T-helper 1 cell treated with Interleukin-12 subunit alpha and Interleukin-12 subunit beta and Interleukin-4 antibody, amounts not matched to agents 30 μg/mL and 1 μg/mL, for 36 hours (primary cell): Measurements from ENCODE around the gene P2RX4.

Source experiments
- H3K27ac Mint-ChIP-seq: one replicate; pipeline ENCODE4 v1.8.0; 2021; ENCODE audit warnings: mild to moderate bottlenecking, mixed read lengths
- H3K27me3 Mint-ChIP-seq: one replicate; pipeline ENCODE4 v1.8.0; 2021; ENCODE audit warnings: low read depth, mixed read lengths
- H3K36me3 Mint-ChIP-seq: one replicate; pipeline ENCODE4 v1.8.0; 2021; ENCODE audit warnings: low read depth, mixed read lengths
- H3K4me1 Mint-ChIP-seq: one replicate; pipeline ENCODE4 v1.8.0; 2021; ENCODE audit warnings: low read depth, mixed read lengths
- H3K4me3 Mint-ChIP-seq: one replicate; pipeline ENCODE4 v1.8.0; 2021; ENCODE audit warnings: mild to moderate bottlenecking, moderate library complexity, mixed read lengths
- H3K9me3 Mint-ChIP-seq: one replicate; pipeline ENCODE4 v1.8.0; 2021; ENCODE audit warnings: mixed read lengths

The P2RX4 gene

DNA sequence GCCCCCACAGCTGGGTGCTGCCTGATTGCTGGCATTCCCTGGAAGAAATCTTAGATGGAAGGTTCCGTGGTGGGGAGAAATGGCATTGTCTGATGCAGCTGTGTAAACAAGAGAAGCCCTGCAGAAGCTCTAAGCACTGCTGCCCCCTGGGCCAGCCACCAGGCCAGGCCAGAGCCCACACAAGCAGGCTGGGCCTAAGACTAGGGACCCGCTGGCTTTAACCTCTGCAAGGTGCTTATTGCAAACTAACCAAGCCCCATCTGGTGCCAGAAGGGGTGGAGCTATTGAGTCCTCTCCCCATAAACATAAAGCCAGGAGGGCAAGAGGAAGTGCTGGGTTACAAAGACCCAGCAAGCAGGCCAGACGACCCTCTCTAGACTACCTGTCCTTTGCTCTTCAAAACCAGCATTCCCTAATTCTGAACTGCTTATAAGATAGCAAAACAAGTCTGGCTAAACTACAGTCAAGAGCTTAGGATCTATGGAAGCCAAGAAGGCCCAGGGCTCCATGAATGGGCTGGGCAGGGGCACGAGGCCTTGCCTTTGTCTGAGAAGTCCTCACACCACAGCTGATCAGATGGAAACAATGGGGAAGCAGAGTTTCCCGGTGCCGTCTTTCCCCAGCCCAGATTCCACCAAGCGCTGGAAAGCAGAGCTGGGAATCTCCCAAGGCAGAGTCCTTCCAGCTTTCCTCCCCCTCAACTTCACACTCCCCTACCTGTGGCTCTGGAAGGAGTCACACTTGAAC is 28.8 kb downstream of the P2RX4 start:
- H3K9me3 Mint-ChIP-seq = no peaks in the 10 kb centered on the region
- H3K4me1 Mint-ChIP-seq = peaks cover 32% of the 10 kb centered on the region
- H3K27me3 Mint-ChIP-seq = no peaks in the 10 kb centered on the region
- H3K36me3 Mint-ChIP-seq = peaks cover 28% of the 10 kb centered on the region
- H3K4me3 Mint-ChIP-seq = no peak overlapping the region
- peak overlapping the region; percentile 66 for H3K27ac Mint-ChIP-seq

DNA sequence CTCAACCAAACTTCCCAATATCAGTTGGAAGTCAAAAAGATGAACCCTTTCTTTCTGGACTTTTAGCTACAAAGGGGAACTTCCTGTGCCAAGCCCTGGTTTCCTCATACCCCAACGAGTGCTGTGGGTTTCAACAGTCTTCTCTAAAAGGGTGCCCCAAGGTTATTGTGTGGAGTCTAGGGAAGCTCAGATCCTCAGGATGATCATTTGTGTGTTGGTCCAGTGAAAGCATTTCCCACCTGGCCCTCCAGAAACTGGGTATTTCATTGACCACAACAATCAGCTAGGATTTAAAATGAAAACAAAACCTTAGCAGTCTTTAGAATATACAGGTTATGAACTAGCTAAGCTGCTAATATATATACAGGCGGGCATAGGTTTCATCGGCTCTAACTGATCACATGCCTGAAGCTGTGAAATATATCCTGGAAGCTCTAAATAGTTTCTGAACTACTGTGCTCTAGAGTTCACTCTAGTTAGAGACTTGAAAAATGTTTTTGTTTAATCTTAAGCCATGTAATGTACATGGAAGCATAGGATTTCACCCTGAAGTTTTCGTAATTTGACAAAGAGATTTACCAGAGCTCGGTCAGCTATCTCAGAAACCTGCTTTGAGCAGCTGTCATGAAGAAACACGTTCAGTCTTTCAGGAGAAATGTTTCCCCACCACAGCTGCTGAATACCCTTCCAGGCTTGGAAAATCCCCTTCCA is 29.6 kb downstream of the P2RX4 start:
- H3K4me3 Mint-ChIP-seq = peak overlapping the region; percentile 13
- no peaks in the 10 kb centered on the region for H3K9me3 Mint-ChIP-seq
- H3K36me3 Mint-ChIP-seq = peaks cover 24% of the 10 kb centered on the region

DNA sequence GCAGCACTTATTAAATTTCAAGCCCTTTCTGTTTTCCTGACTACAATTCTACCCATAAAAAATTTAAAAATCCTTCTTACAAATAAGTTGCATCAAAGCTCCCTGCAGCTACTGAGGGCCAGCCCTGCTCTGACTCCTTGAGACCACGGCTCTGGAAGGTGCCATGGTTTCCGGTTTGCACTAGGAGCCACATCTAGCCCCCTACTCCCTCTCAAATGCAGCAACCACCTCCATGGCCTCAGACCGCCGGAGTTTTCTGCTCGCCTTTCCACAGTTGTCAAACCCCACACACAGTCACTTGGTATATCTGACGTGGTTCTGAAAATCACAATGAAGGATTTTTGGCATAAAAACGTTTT is 30.1 kb downstream of the P2RX4 start:
- peaks cover 21% of the 10 kb centered on the region for H3K36me3 Mint-ChIP-seq
- peak overlapping the region; percentile 58 for H3K4me3 Mint-ChIP-seq
- H3K9me3 Mint-ChIP-seq = no peaks in the 10 kb centered on the region
- H3K27me3 Mint-ChIP-seq = no peaks in the 10 kb centered on the region
- H3K27ac Mint-ChIP-seq = peak overlapping the region; percentile 86
- H3K4me1 Mint-ChIP-seq = peaks cover 32% of the 10 kb centered on the region

More for the DNA sequence above, 29.6 kb downstream of the P2RX4 start:
- H3K27me3 Mint-ChIP-seq = no peaks in the 10 kb centered on the region
- H3K27ac Mint-ChIP-seq = peak overlapping the region; percentile 86
- H3K4me1 Mint-ChIP-seq = peaks cover 32% of the 10 kb centered on the region

DNA sequence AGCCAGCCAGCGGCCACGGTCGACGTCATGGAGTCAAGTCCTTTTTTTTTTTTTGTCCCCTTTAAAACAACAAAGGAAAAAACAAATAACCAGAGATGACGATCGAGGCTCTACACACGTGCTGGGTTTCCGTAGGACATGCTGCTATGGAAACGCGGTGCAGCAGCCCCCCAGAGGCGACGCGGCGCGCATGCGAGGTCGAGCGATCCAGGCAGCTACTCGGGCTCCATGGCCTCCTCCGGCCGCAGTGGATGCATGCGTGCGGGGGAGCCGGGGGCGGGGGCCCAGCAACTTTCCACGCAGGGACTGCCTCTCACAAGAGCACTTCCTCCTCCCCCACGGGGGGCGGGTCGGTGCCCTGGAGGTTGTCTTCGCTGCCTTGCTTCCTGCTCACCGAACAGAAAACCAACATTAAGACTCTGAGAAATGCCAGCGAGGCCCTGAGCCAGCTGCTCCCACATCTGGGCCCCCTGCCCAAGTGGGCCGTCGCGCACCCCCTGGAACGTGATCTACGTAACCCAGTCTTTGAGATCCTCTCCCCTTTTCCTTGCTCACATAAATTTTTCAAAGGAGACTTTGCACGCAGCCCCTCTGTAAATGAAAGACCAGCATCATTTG is 30.7 kb downstream of the P2RX4 start:
- Mint-ChIP-seq H3K4me1 (peaks cover 32% of the 10 kb centered on the region), H3K27ac (peak overlapping the region; percentile 86), H3K36me3 (peaks cover 21% of the 10 kb centered on the region), H3K9me3 (no peaks in the 10 kb centered on the region), H3K27me3 (no peaks in the 10 kb centered on the region), H3K4me3 (peak overlapping the region; percentile 72)

DNA sequence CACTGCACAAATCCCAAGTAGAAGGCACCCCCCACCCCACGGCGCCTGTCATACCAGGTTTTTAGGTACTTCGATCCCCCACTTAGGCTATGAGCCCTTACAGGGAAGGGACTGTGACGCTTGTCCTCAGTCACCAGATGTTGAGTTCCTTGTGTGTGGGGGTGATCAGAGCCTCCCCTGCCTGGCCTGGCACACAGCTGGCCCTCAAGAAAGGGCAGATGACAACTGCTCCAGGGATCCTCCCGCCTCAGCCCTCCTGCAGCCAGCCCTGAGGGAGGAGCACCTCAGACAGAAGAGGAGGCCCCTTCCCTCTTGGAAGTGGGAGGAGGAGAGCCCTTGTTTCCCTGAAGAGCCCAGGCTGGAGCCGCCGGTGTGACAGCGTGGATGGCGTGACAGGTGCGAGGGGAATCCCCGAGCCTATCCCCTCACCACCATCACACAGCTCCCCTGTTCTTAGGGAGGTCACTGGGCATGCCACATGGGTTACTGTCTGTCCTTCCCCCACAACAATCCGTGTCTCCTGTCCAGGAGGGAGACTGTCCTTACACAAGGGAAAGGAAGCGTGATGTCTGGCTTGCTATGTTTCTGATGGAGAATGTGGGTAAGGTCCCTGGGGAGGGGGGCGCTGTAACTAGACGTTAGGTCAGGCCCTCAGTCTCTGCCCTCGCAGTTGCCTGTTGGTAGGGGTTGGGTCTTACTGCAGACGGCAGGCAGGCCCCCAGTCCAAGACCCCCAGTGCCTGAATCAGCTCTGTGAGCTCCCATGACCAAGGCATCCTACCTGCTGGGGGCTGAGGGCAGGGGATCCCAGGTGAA is 31.4 kb downstream of the P2RX4 start:
- H3K4me3 Mint-ChIP-seq = peak overlapping the region; percentile 72
- no peaks in the 10 kb centered on the region for H3K9me3 Mint-ChIP-seq
- peak overlapping the region; percentile 86 for H3K27ac Mint-ChIP-seq
- H3K36me3 Mint-ChIP-seq = peaks cover 20% of the 10 kb centered on the region
- H3K4me1 Mint-ChIP-seq = peaks cover 27% of the 10 kb centered on the region
- H3K27me3 Mint-ChIP-seq = no peaks in the 10 kb centered on the region

DNA sequence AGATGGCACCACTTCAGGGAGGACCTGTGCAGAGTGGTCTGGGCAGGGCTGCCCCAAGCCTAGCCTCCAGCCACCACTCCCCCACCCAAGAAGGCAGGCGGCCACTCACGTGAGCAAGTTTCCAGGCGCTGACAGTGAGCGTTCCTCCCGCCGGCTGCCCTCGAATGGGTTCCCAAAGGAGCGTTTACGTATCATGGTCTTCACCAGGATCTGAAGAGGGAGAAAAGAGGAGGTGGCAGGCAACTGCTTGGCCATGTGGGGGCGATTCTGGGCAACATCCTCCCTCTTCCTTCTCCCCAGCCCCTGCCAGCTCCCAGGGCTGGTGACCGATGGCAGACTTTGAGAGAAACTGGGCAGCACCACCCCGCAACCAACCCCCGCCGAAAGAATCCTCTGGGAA is 35.1 kb downstream of the P2RX4 start:
- Mint-ChIP-seq H3K9me3 (no peaks in the 10 kb centered on the region), H3K4me3 (no peak overlapping the region), H3K27me3 (no peaks in the 10 kb centered on the region), H3K27ac (no peak overlapping the region), H3K4me1 (peaks cover 11% of the 10 kb centered on the region), H3K36me3 (peaks cover 23% of the 10 kb centered on the region)

DNA sequence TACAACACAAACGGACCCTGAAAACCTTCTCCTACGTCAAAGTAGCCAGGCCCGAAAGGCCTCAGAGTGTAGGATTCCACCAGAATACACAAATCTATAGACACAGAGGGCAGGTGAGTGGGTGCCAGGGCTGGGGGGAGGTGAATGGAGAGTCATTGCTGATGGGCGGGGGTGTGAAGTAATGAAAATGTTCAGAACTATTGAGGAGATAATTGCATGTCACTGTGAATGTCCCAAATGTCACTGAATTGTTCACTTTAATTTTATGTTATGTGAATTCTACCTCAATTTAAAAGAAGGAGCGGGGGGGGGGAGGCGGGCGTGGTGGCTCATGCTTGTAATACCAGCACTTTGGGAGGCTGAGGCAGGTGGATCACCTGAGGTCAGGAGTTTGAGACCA is 36.0 kb downstream of the P2RX4 start:
- Mint-ChIP-seq H3K4me1 (peaks cover 4% of the 10 kb centered on the region), H3K27ac (no peak overlapping the region), H3K4me3 (no peak overlapping the region), H3K36me3 (peaks cover 23% of the 10 kb centered on the region), H3K27me3 (no peaks in the 10 kb centered on the region), H3K9me3 (no peaks in the 10 kb centered on the region)

DNA sequence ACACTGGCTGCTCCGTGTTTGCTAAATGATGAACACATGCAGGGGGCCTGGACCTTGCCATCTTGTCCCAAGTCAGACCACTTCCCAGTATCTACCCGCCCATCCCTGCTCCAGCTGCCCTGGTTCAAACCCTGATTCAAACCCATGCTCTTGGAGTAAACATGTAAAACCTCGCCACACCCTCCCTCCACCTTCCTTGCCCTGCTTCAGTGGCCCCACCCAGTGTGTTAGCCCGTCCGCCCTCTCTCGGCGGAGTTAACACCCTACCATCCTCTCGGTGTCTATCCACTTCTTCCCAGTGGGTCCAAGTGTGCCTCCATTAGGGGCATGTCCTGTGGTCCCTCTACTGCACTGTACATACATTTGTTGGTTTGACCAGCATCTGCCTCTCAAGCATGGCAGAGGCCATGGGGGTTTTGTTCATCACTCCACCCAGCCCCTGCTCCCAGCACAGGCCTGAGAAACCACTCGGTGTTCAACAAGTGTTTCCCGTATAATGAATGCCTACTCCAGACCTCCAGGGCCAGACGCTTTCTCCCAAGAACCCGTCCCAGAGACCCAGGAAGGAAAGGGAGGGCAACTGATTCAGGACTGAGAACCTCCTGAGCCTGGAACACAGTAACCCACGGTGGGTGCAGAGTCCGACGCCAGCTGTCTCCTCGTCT is 37.1 kb downstream of the P2RX4 start:
- H3K36me3 Mint-ChIP-seq = peaks cover 22% of the 10 kb centered on the region
- H3K27ac Mint-ChIP-seq = peak overlapping the region; percentile 10

DNA sequence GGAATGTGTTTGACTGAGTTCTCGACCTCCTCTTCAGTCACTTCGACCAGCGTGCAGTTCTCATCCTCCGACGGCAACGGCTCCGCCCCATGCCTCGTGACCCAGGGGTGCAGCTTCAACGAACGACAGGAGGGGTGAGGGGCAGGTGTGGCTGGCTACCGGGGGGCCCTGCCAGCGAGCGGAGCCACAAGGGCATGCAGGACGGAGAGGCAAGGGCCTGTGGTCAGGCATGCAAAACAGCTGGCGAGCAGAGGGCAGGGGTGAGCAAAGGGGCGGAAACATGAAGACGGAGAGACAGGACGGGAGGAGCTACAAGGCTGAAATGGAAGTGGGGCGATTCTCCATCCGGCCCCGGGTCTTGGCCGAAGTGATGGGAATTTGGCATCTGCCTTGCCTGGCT is 38.7 kb downstream of the P2RX4 start:
- Mint-ChIP-seq H3K36me3 (peaks cover 30% of the 10 kb centered on the region), H3K4me3 (no peak overlapping the region), H3K27ac (no peak overlapping the region)

More for the DNA sequence above, 37.1 kb downstream of the P2RX4 start:
- H3K4me1 Mint-ChIP-seq = no peaks in the 10 kb centered on the region
- H3K4me3 Mint-ChIP-seq = no peak overlapping the region
- no peaks in the 10 kb centered on the region for H3K27me3 Mint-ChIP-seq
- H3K9me3 Mint-ChIP-seq = no peaks in the 10 kb centered on the region

DNA sequence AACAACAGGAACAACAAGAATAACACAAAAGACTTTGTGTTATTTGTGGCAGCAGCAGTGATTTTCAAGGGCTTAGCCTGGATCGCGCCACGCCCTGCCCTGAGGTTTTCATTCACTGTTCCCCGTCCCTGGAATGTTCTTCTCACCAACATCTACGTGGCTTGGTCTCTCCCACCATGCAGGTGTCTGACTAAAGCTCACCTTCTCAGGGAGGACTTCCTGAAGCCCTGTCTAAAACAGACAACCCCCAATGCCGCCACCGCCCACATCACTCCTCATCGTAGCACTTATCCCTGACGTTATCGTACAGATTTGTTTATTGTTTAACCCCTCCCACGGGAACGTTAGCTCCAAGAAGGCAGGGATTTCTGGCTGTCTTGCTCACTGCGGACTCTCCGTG is 40.4 kb downstream of the P2RX4 start:
- Mint-ChIP-seq H3K27ac (no peak overlapping the region), H3K36me3 (peaks cover 38% of the 10 kb centered on the region), H3K27me3 (no peaks in the 10 kb centered on the region), H3K9me3 (no peaks in the 10 kb centered on the region), H3K4me3 (no peak overlapping the region), H3K4me1 (peaks cover 4% of the 10 kb centered on the region)

More for the DNA sequence above, 38.7 kb downstream of the P2RX4 start:
- no peaks in the 10 kb centered on the region for H3K9me3 Mint-ChIP-seq
- no peaks in the 10 kb centered on the region for H3K4me1 Mint-ChIP-seq
- H3K27me3 Mint-ChIP-seq = no peaks in the 10 kb centered on the region

DNA sequence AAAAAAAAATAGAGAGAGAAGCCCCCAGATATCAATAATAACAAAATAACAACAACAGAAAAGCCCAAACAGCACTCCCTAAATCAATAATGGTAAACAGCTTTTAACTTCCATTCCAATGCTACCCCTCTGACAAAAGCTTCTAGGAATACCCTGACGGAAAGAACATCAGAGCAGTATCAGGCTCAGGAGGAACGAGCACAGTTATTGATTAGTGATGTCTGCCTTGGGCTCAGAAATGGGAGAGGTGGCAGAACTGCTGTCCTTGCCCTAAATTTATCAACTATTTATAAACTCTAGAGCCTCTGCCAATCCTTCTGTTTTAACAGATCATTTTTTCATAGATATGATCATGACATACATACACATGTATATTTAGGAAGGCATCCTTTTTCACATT is 41.9 kb downstream of the P2RX4 start:
- Mint-ChIP-seq H3K27ac (no peak overlapping the region), H3K4me3 (no peak overlapping the region), H3K27me3 (no peaks in the 10 kb centered on the region), H3K9me3 (no peaks in the 10 kb centered on the region), H3K4me1 (peaks cover 4% of the 10 kb centered on the region), H3K36me3 (peaks cover 44% of the 10 kb centered on the region)

DNA sequence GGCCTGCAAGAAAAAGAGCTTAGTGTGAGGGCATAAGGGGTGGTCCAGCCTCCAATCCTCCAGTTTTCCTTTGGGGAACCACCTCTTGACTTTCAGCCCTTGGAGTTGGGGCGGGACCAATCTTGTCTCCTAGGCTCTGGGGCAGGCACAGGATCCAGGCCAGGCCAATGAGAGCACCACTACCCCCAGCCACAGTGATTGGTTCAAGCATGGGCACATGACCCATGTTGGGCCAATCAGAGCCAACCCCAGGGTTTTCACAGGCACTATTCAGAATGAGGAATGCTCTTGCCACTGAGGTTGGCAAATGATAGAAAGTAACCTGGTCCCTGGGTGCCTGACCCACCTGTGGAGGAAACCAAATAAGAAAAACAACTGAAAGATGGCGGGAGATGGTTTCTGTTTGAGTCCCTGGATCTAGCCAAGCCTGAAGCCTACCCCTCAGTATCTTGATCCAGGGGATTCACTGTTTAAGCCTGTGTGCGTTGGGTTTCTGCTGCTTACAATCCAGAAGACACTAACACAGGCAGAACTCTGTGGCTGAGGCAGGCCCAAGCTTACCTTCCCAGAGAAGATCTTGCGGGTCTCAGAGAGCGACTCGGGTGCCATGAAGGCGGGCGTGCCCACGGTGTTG is 42.9 kb downstream of the P2RX4 start:
- peaks cover 45% of the 10 kb centered on the region for H3K36me3 Mint-ChIP-seq
- no peaks in the 10 kb centered on the region for H3K27me3 Mint-ChIP-seq
- H3K9me3 Mint-ChIP-seq = no peaks in the 10 kb centered on the region
- no peak overlapping the region for H3K27ac Mint-ChIP-seq
- peaks cover 4% of the 10 kb centered on the region for H3K4me1 Mint-ChIP-seq
- H3K4me3 Mint-ChIP-seq = no peak overlapping the region

DNA sequence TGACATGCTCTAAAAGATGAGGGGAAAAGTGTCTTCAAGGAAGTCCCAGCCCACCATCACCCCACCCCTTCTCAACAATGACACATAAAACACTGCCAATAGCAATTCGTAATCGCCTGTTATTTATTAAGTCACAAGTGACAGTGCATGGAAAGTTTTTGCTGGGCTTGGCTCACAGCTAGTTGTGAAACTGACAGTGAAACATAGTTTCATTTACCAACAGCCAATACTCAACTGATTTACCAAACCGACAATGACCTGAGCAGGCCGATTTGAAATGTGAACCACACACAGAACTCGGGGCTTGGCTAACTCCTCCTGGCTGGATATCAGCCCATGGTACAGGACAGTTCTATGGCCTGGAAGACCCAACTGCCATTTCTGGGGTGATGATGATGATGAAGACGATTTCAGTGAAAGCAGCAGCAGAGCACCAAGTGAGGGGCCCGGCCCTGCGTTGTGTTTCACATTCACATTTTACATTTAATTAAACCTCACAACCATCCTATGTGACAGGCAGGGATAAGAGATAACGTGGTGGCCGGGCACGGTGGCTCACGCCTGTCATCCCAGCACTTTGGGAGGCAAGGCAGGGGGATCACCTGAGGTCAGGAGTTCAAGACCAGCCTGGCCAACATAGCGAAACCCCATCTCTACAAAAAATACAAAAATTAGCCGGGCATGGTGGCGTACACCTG is 43.9 kb downstream of the P2RX4 start:
- Mint-ChIP-seq H3K27ac (no peak overlapping the region), H3K9me3 (no peaks in the 10 kb centered on the region), H3K4me3 (no peak overlapping the region), H3K4me1 (peaks cover 4% of the 10 kb centered on the region), H3K27me3 (no peaks in the 10 kb centered on the region), H3K36me3 (peaks cover 48% of the 10 kb centered on the region)
